HCT116 (cell line): ENCODE data around the gene CELF1.

ENCODE experiments used
- CEBPB ChIP-seq: IDR thresholded peaks from 2 replicates; pipeline ENCODE4 v1.6.1; 2012; ENCODE audit warnings: low read depth
- EZH2 ChIP-seq: fragments of 200-600 bp; sonication (generic); IDR thresholded peaks from 2 replicates; pipeline ENCODE4 v1.6.1; 2017; ENCODE audit warnings: antibody characterized with exemption, mixed run types
- POLR2A ChIP-seq: IDR thresholded peaks from 2 replicates; pipeline ENCODE4 v1.7.0; 2011; ENCODE audit warnings: borderline replicate concordance; ENCODE audit not compliant: insufficient read depth, insufficient read length; ENCODE audit errors: extremely low read depth
- POLR2AphosphoS5 ChIP-seq: IDR thresholded peaks from 2 replicates; pipeline ENCODE4 v1.6.1; 2011; ENCODE audit warnings: mild to moderate bottlenecking, low read depth, low read length, moderate library complexity
- RAD21 ChIP-seq: IDR thresholded peaks from 2 replicates; pipeline ENCODE4 v1.6.1; 2012; ENCODE audit warnings: low read depth, mild to moderate bottlenecking
- TF ChIP-seq, protein P1 (sequence below), 3 experiments: fragments of 200-600 bp in 1 of 3; sonication (generic) in 1 of 3; IDR thresholded peaks in 2 of 3; conservative IDR thresholded peaks in 1 of 3; 2 replicates each; pipeline ENCODE4 v1.5.1; 2012 to 2017; ENCODE audit warnings: low read depth in 2 of 3, low read length in 2 of 3, antibody characterized with exemption in 1 of 3, borderline replicate concordance in 1 of 3, control low read depth in 1 of 3, mild to moderate bottlenecking in 1 of 3, mixed read lengths in 1 of 3, mixed run types in 1 of 3, moderate library complexity in 1 of 3; ENCODE audit not compliant: insufficient read depth in 1 of 3
- TF ChIP-seq, protein P2 (sequence below): IDR thresholded peaks from 2 replicates; pipeline ENCODE4 v1.6.1; 2011; ENCODE audit warnings: mild to moderate bottlenecking, low read length, moderate library complexity; ENCODE audit not compliant: insufficient replicate concordance; ENCODE audit errors: extremely low read depth

DNA sequence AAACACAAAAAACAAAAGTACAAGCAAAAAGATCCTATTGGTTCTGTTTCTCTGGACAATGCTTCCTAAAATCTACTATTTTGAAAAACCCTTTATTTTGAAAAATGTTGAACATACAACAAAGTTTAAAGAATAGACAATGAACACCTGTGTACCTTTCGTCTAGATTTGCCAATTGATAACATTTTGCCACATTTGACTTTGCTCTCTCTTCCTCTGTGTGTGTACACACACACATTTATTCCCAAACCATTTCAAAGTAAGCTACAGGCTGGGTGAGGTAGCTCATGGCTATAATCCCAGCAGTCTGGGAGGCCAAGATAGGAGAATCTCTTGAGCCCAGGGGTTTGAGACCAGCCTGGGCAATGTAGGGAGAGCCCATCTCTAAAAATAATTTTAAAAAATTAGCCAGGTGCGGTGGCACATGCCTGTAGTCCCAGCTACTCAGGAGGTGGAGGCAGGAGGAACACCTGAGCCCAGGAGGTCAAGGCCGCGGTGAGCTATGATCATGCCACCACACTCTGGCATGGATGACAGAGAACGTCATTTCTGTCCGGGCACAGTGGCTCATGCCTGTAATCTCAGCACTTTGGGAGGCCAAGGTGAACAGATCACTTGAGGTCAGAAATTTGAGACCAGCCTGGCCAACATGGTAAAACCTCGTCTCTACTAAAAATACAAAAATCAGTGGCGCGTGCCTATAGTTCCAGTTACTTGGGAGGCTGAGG, 121.4 kb downstream of the CELF1 start:
- TF ChIP-seq, protein P1, sequence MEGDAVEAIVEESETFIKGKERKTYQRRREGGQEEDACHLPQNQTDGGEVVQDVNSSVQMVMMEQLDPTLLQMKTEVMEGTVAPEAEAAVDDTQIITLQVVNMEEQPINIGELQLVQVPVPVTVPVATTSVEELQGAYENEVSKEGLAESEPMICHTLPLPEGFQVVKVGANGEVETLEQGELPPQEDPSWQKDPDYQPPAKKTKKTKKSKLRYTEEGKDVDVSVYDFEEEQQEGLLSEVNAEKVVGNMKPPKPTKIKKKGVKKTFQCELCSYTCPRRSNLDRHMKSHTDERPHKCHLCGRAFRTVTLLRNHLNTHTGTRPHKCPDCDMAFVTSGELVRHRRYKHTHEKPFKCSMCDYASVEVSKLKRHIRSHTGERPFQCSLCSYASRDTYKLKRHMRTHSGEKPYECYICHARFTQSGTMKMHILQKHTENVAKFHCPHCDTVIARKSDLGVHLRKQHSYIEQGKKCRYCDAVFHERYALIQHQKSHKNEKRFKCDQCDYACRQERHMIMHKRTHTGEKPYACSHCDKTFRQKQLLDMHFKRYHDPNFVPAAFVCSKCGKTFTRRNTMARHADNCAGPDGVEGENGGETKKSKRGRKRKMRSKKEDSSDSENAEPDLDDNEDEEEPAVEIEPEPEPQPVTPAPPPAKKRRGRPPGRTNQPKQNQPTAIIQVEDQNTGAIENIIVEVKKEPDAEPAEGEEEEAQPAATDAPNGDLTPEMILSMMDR (IDR thresholded peaks at IDR 0.05 in 2 of 3, conservative IDR thresholded peaks at IDR 0.05 in 1 of 3; ENCODE audit: borderline replicate concordance in 1 of 3, insufficient read depth in 1 of 3, low read depth in 2 of 3, low read length in 2 of 3), result no peak
- TF ChIP-seq RAD21 (no peak), POLR2A (no peak), EZH2 (no peak), CEBPB (no peak), POLR2AphosphoS5 (no peak)
- TF ChIP-seq, protein P2, sequence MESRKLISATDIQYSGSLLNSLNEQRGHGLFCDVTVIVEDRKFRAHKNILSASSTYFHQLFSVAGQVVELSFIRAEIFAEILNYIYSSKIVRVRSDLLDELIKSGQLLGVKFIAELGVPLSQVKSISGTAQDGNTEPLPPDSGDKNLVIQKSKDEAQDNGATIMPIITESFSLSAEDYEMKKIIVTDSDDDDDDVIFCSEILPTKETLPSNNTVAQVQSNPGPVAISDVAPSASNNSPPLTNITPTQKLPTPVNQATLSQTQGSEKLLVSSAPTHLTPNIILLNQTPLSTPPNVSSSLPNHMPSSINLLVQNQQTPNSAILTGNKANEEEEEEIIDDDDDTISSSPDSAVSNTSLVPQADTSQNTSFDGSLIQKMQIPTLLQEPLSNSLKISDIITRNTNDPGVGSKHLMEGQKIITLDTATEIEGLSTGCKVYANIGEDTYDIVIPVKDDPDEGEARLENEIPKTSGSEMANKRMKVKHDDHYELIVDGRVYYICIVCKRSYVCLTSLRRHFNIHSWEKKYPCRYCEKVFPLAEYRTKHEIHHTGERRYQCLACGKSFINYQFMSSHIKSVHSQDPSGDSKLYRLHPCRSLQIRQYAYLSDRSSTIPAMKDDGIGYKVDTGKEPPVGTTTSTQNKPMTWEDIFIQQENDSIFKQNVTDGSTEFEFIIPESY, result no peak
